Amniotic epithelial cell (primary cell): Measurements from ENCODE around the gene RBMS1.
"Not testable (repeated sequence)": the region's sequence is repeated elsewhere in the genome, so short reads cannot be mapped to it uniquely, and the experiment has no call there.

Experiments used
- DNase-seq: peaks from one replicate; pipeline ENCODE4 v3.0.0-alpha.2; 2010; ENCODE audit warnings: low read depth

RBMS1 gene

GRCh38 chr2:160380611-160381010 lies 113.0 kb downstream of the RBMS1 start:
- no peak for DNase-seq

GRCh38 chr2:160380000-160380570 lies 113.5 kb downstream of the RBMS1 start:
- DNase-seq: no peak

GRCh38 chr2:160379399-160379798 lies 114.2 kb downstream of the RBMS1 start:
- peak; percentile 98 for DNase-seq

GRCh38 chr2:160377204-160377995 lies 116.2 kb downstream of the RBMS1 start:
- DNase-seq: peak; percentile 57

GRCh38 chr2:160376576-160376975 lies 117.0 kb downstream of the RBMS1 start:
- peak; percentile 85 for DNase-seq

- peak; percentile 92 for DNase-seq
Measured at GRCh38 chr2:160375802-160376469, 117.7 kb downstream of the RBMS1 start.

- DNase-seq: peak; percentile 94
Measured at GRCh38 chr2:160375037-160375436, 118.6 kb downstream of the RBMS1 start.

- DNase-seq: no peak
Measured at GRCh38 chr2:160373666-160374065, 119.9 kb downstream of the RBMS1 start.

GRCh38 chr2:160373263-160373662 lies 120.3 kb downstream of the RBMS1 start:
- no peak for DNase-seq

GRCh38 chr2:160372585-160372984 lies 121.0 kb downstream of the RBMS1 start:
- DNase-seq: peak; percentile 62

- DNase-seq: no peak
Measured at GRCh38 chr2:160372010-160372356, 121.6 kb downstream of the RBMS1 start.

GRCh38 chr2:160371251-160372009 lies 122.2 kb downstream of the RBMS1 start:
- peak; percentile 65 for DNase-seq

GRCh38 chr2:160368988-160369930 lies 124.3 kb downstream of the RBMS1 start:
- DNase-seq: peak; percentile 67

- DNase-seq: peak; percentile 99
Measured at GRCh38 chr2:160367887-160368286, 125.7 kb downstream of the RBMS1 start.

GRCh38 chr2:160367139-160367538 lies 126.5 kb downstream of the RBMS1 start:
- not testable (repeated sequence) for DNase-seq

GRCh38 chr2:160366474-160366873 lies 127.1 kb downstream of the RBMS1 start:
- no peak for DNase-seq

GRCh38 chr2:160365716-160366367 lies 127.8 kb downstream of the RBMS1 start:
- DNase-seq: no peak

GRCh38 chr2:160364364-160364763 lies 129.2 kb downstream of the RBMS1 start:
- no peak for DNase-seq

GRCh38 chr2:160363961-160364360 lies 129.6 kb downstream of the RBMS1 start:
- DNase-seq: peak; percentile 56

- no peak for DNase-seq
Measured at GRCh38 chr2:160363055-160363454, 130.6 kb downstream of the RBMS1 start.

GRCh38 chr2:160362541-160362940 lies 131.1 kb downstream of the RBMS1 start:
- no peak for DNase-seq
